ENCODE measurements around the gene XRCC3.

XRCC3 gene

GRCh38 chr14:103735022-103735421 is 19.8 kb upstream of the XRCC3 start:
- Mint-ChIP-seq H3K36me3 (ENCODE audit: low read depth) (peaks cover 3% of the 10 kb centered on the region), H3K4me3 (no peak overlapping the region), H3K9me3 (no peaks in the 10 kb centered on the region), H3K27me3 (ENCODE audit: low read depth) (no peaks in the 10 kb centered on the region), H3K27ac (no peak overlapping the region), H3K4me1 (ENCODE audit: low read depth) (no peaks in the 10 kb centered on the region)
- no peak for DNase-seq (ENCODE audit: low spot score)

- H3K27ac Mint-ChIP-seq: no peak overlapping the region
- DNase-seq (ENCODE audit: low spot score): no peak
- no peaks in the 10 kb centered on the region for H3K27me3 Mint-ChIP-seq (ENCODE audit: low read depth)
- no peaks in the 10 kb centered on the region for H3K9me3 Mint-ChIP-seq
- H3K36me3 Mint-ChIP-seq (ENCODE audit: low read depth): peaks cover 6% of the 10 kb centered on the region
- no peak overlapping the region for H3K4me3 Mint-ChIP-seq
- no peaks in the 10 kb centered on the region for H3K4me1 Mint-ChIP-seq (ENCODE audit: low read depth)
Observed at GRCh38 chr14:103734081-103734888, 19.0 kb upstream of the XRCC3 start.

GRCh38 chr14:103733651-103734050 is 18.4 kb upstream of the XRCC3 start:
- Mint-ChIP-seq H3K9me3 (no peaks in the 10 kb centered on the region), H3K36me3 (ENCODE audit: low read depth) (peaks cover 6% of the 10 kb centered on the region)

GRCh38 chr14:103732868-103733620 is 17.8 kb upstream of the XRCC3 start:
- no peaks in the 10 kb centered on the region for H3K4me1 Mint-ChIP-seq (ENCODE audit: low read depth)
- H3K9me3 Mint-ChIP-seq: no peaks in the 10 kb centered on the region
- no peak overlapping the region for H3K27ac Mint-ChIP-seq
- no peaks in the 10 kb centered on the region for H3K27me3 Mint-ChIP-seq (ENCODE audit: low read depth)
- no peak overlapping the region for H3K4me3 Mint-ChIP-seq
- H3K36me3 Mint-ChIP-seq (ENCODE audit: low read depth): peaks cover 6% of the 10 kb centered on the region
- no peak for DNase-seq (ENCODE audit: low spot score)

More at GRCh38 chr14:103733651-103734050, 18.4 kb upstream of the XRCC3 start:
- DNase-seq (ENCODE audit: low spot score): no peak
- Mint-ChIP-seq H3K27ac (no peak overlapping the region), H3K27me3 (ENCODE audit: low read depth) (no peaks in the 10 kb centered on the region), H3K4me1 (ENCODE audit: low read depth) (no peaks in the 10 kb centered on the region), H3K4me3 (no peak overlapping the region)

DNA sequence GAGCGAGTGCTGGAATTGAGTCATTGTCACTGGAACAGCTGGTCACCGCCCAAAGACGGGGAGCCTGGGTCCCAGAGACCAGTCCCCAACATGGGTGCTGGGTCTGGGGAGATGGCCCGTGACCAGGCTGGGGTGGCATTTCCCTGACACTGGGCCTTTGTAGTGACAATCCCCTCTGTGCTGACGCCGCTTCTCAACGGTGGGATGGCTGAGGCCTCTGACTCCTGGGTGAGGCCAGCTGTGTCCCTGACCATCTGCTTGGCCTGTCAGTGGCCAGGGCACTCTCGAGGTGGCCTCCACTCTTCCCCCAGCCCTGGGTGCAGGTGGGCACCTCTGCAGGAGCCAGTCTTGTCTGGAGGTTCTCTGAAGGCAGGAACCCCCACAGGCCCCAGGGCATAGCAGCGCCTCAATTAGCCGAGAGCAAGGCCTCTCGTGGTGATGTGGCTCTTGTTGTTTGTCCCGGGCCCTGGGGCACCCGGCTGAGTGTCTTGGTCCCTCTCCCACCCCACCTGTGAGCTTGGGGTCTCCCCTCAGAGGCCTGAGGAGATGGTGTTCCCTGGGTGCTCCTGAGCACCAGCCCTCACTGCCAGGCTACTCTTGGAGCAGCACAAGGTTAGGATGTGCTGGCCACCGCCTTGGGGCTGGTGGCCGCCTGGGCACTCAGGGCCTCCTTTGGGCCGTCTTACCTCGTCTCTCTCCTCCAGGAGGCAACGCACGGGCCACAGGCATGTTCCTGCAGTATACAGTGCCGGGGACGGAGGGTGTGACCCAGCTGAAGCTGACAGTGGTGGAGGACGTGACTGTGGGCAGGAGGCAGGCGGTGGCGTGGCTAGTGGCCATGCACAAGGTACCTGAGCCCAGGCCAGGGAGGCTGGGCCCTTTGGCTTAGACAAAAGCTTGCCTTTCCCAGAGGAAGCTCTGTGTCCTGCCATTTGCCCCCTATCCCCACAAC is 16.9 kb upstream of the XRCC3 start:
- Mint-ChIP-seq H3K36me3 (ENCODE audit: low read depth) (peaks cover 6% of the 10 kb centered on the region), H3K4me1 (ENCODE audit: low read depth) (no peaks in the 10 kb centered on the region), H3K9me3 (no peaks in the 10 kb centered on the region), H3K27ac (no peak overlapping the region), H3K4me3 (no peak overlapping the region), H3K27me3 (ENCODE audit: low read depth) (no peaks in the 10 kb centered on the region)
- DNase-seq (ENCODE audit: low spot score): no peak

DNA sequence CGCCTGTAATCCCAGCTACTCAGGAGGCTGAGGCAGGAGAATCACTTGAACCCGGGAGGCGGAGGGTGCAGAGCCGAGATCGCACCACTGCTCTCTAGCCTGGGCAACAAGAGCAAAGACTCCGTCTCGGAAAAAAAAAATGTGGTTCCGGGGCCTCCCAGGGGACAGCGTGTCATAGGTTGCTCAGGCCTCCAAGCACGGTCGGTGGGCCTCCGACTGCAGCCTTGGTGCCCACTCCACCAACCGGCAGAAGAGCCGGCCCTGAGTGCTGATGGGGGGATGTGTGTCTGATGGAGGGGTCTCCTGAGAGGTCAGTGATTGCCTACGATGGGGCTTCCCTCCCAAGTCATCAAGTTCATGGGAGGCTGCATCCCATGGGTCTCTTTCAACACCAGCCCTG is 16.2 kb upstream of the XRCC3 start:
- Mint-ChIP-seq H3K4me3 (no peak overlapping the region), H3K36me3 (ENCODE audit: low read depth) (peaks cover 6% of the 10 kb centered on the region)

DNA sequence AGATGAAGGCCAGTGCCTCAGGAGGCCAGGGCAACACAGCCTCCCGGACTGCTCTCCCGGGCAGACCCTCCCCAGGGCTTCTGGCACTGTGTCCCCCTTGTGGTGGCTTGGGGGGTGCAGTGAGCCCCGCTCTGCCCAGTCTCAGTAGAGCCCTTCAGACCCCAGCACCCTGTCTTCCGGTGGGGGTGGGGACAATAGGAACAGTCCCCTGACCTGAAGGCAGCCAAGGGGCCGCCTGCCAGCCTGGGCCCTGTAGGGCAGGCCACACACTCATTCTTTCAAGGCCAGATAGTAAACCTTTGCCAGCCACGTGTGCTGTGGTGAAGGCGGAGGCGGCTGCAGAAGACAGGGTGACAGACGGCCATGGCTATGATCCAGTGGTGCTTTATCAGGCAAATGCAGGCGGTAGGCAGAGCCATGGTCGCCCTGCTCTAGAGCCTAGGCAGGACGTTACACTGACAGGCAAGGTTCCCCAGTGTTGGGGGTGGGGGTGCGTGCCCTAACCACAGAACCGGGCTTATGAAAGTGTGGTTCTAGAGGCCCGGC is 15.3 kb upstream of the XRCC3 start:
- H3K4me3 Mint-ChIP-seq: no peak overlapping the region
- H3K27ac Mint-ChIP-seq: no peak overlapping the region
- H3K9me3 Mint-ChIP-seq: no peaks in the 10 kb centered on the region
- no peaks in the 10 kb centered on the region for H3K4me1 Mint-ChIP-seq (ENCODE audit: low read depth)
- no peak for DNase-seq (ENCODE audit: low spot score)
- peaks cover 6% of the 10 kb centered on the region for H3K36me3 Mint-ChIP-seq (ENCODE audit: low read depth)
- H3K27me3 Mint-ChIP-seq (ENCODE audit: low read depth): no peaks in the 10 kb centered on the region

More for the DNA sequence above, 16.2 kb upstream of the XRCC3 start:
- Mint-ChIP-seq H3K27me3 (ENCODE audit: low read depth) (no peaks in the 10 kb centered on the region), H3K9me3 (no peaks in the 10 kb centered on the region), H3K27ac (no peak overlapping the region), H3K4me1 (ENCODE audit: low read depth) (no peaks in the 10 kb centered on the region)
- no peak for DNase-seq (ENCODE audit: low spot score)

GRCh38 chr14:103729496-103730448 is 14.5 kb upstream of the XRCC3 start:
- Mint-ChIP-seq H3K4me1 (ENCODE audit: low read depth) (no peaks in the 10 kb centered on the region), H3K27ac (no peak overlapping the region), H3K36me3 (ENCODE audit: low read depth) (peaks cover 6% of the 10 kb centered on the region), H3K27me3 (ENCODE audit: low read depth) (no peaks in the 10 kb centered on the region), H3K9me3 (no peaks in the 10 kb centered on the region), H3K4me3 (no peak overlapping the region)
- no peak for DNase-seq (ENCODE audit: low spot score)

GRCh38 chr14:103728721-103729120 is 13.5 kb upstream of the XRCC3 start:
- H3K4me1 Mint-ChIP-seq (ENCODE audit: low read depth): no peaks in the 10 kb centered on the region
- peaks cover 6% of the 10 kb centered on the region for H3K36me3 Mint-ChIP-seq (ENCODE audit: low read depth)
- no peaks in the 10 kb centered on the region for H3K27me3 Mint-ChIP-seq (ENCODE audit: low read depth)
- H3K27ac Mint-ChIP-seq: no peak overlapping the region
- H3K9me3 Mint-ChIP-seq: no peaks in the 10 kb centered on the region
- H3K4me3 Mint-ChIP-seq: no peak overlapping the region
- no peak for DNase-seq (ENCODE audit: low spot score)

DNA sequence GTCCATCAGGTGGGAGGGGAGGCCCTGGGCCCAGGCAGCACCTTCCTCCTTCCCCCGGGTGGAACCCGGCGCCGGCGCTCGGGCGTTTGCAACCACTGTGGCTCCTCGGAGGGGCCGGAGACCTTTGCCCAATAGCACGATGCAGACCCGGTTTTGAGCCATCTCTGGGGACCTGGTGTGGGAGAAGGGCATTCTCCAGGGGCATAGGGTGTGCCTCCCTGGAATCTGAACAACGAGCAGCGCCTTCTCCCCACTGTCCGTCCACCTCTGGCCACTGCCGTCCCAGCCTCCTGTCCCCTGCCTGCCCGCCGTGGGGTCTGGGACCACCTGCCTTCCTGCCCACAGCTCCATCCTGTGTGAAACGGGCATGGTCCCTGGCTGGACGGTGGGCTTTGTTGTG is 12.9 kb upstream of the XRCC3 start:
- Mint-ChIP-seq H3K36me3 (ENCODE audit: low read depth) (peaks cover 6% of the 10 kb centered on the region), H3K4me3 (no peak overlapping the region), H3K4me1 (ENCODE audit: low read depth) (no peaks in the 10 kb centered on the region), H3K9me3 (no peaks in the 10 kb centered on the region), H3K27ac (no peak overlapping the region), H3K27me3 (ENCODE audit: low read depth) (no peaks in the 10 kb centered on the region)
- no peak for DNase-seq (ENCODE audit: low spot score)

DNA sequence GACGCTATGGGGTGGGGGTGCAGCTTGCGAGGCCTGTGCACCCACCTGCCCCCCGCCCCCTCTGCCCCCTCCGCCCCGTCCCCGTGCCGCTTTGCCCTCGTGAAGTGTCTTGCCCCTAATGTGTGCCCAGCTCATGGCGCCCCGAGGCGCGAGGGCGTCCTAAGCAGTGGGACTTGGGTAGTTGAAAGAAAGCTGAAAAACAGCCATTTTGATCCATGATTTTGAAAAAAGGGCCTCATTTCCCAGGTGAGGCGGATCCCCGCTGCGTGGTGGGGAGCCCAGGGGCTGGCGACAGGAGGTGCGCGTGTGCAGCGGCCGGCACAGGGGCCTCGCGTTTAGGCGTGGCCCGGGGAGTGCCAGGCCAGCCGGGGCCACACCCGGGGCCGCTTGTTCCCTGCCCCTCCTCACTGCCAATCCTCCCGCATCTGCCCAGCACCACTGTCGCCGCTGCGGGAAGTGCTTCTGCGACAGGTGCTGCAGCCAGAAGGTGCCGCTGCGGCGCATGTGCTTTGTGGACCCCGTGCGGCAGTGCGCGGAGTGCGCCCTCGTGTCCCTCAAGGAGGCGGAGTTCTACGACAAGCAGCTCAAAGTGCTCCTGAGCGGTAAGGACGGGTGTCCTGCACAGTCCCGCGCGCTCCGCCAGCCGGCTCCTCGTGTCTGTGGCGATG is 12.2 kb upstream of the XRCC3 start:
- no peak for DNase-seq (ENCODE audit: low spot score)
- Mint-ChIP-seq H3K4me1 (ENCODE audit: low read depth) (no peaks in the 10 kb centered on the region), H3K27ac (no peak overlapping the region), H3K4me3 (no peak overlapping the region), H3K27me3 (ENCODE audit: low read depth) (no peaks in the 10 kb centered on the region), H3K9me3 (no peaks in the 10 kb centered on the region), H3K36me3 (ENCODE audit: low read depth) (peaks cover 2% of the 10 kb centered on the region)

- Mint-ChIP-seq H3K4me3 (no peak overlapping the region), H3K9me3 (no peaks in the 10 kb centered on the region)
Observed at GRCh38 chr14:103726474-103726873, 11.2 kb upstream of the XRCC3 start.

More at GRCh38 chr14:103726474-103726873, 11.2 kb upstream of the XRCC3 start:
- Mint-ChIP-seq H3K4me1 (ENCODE audit: low read depth) (no peaks in the 10 kb centered on the region), H3K27ac (no peak overlapping the region), H3K36me3 (ENCODE audit: low read depth) (peaks cover 2% of the 10 kb centered on the region), H3K27me3 (ENCODE audit: low read depth) (no peaks in the 10 kb centered on the region)
- no peak for DNase-seq (ENCODE audit: low spot score)

Measured in T-helper 2 cell treated with Interferon-gamma antibody and Interleukin-4, amounts not matched to agents 5 μg/mL and 100 μg/mL, for 36 hours (primary cell).